Suprapubic skin (tissue), 4 donors: ENCODE measurements around the gene OSBPL8. TPM values are rescaled to one million over a fixed set of nuclear protein-coding genes. Genes with fewer than 3 reads are reported as not detected.

Source experiments
- DNase-seq, 2 donors: peaks; one replicate each; pipeline ENCODE4 v3.0.0-alpha.2; 2019; ENCODE audit warnings: low spot score in 2 of 2
- H3K27ac ChIP-seq: fragments of 200-600 bp; sonication (generic); one replicate; pipeline ENCODE4 v1.5.1; 2019
- H3K27me3 ChIP-seq: fragments of 200-600 bp; sonication (generic); one replicate; pipeline ENCODE4 v1.5.1; 2019
- H3K36me3 ChIP-seq: fragments of 200-600 bp; sonication (generic); one replicate; pipeline ENCODE4 v1.5.1; 2019
- H3K4me1 ChIP-seq: fragments of 200-600 bp; sonication (generic); one replicate; pipeline ENCODE4 v1.5.1; 2019
- H3K4me3 ChIP-seq: fragments of 200-600 bp; sonication (generic); one replicate; pipeline ENCODE4 v1.5.1; 2019; ENCODE audit warnings: mild to moderate bottlenecking
- H3K9me3 ChIP-seq: fragments of 200-600 bp; sonication (generic); one replicate; pipeline ENCODE4 v1.5.1; 2019
- CTCF ChIP-seq, 2 donors: fragments of 200-600 bp in 1 of 2; fragments of 450-650 bp in 1 of 2; sonication (generic) in 1 of 2; IDR thresholded peaks; one replicate each; pipeline ENCODE4 v1.5.1; 2016 to 2019; ENCODE audit warnings: antibody characterized with exemption in 2 of 2, mild to moderate bottlenecking in 1 of 2, moderate library complexity in 1 of 2
- EP300 ChIP-seq: sonication (generic); formaldehyde crosslinking; IDR thresholded peaks from one replicate; pipeline ENCODE4 v1.6.1; 2017; ENCODE audit warnings: antibody characterized with exemption
- POLR2A ChIP-seq, 2 donors: fragments of 450-650 bp; IDR thresholded peaks; one replicate each; pipeline ENCODE4 v1.6.1; 2017; ENCODE audit warnings: antibody characterized with exemption in 2 of 2, mild to moderate bottlenecking in 2 of 2, moderate library complexity in 2 of 2
- POLR2AphosphoS5 ChIP-seq, 3 donors: sonication (generic); formaldehyde crosslinking; IDR thresholded peaks; one replicate each; pipeline ENCODE4 v1.6.1; 2017; ENCODE audit warnings: antibody characterized with exemption in 3 of 3
- WGBS: methylation state at CpG from one replicate; pipeline ENCODE4 v1.1.5; 2018; 5-methylcytosine and 5-hydroxymethylcytosine counted together
- total RNA-seq, 4 donors: library from RNA; depleted of rRNA; stranded (reverse); fragments of >200 nt; gene quantifications; one replicate each; pipeline ENCODE4 v1.1.0, GENCODE V29; 2016

Gene OSBPL8
- total RNA-seq, 4 donors from 2014 or later: 73.1 to 116 (median 87.4) TPM

- no peak for TF ChIP-seq POLR2A (IDR thresholded peaks at IDR 0.05)
- no peak for TF ChIP-seq POLR2AphosphoS5 (IDR thresholded peaks at IDR 0.05)
- no peak for TF ChIP-seq EP300
- no peak for TF ChIP-seq CTCF (IDR thresholded peaks at IDR 0.05)
- H3K27ac ChIP-seq: no peak overlapping the region
- H3K9me3 ChIP-seq: no peaks in the 10 kb centered on the region
- 96% methylated on average over 9 of the region's 9 CpGs for WGBS
- DNase-seq: no peak
- no peak overlapping the region for H3K4me3 ChIP-seq
- no peaks in the 10 kb centered on the region for H3K27me3 ChIP-seq
- H3K36me3 ChIP-seq: peaks cover 41% of the 10 kb centered on the region
- no peaks in the 10 kb centered on the region for H3K4me1 ChIP-seq
These were observed 199.3 kb downstream of the OSBPL8 start for GRCh38 chr12:76360316-76360715.

- 79% methylated on average over 1 of the region's 1 CpG for WGBS
These were observed 203.5 kb downstream of the OSBPL8 start for GRCh38 chr12:76356071-76356470.

GRCh38 chr12:76348079-76348901 is 211.3 kb downstream of the OSBPL8 start, which contains the start of gene BBS10:
Gene BBS10 (minus strand): TSS chr12:76348415. CDS start chr12:76348358, 57 bp downstream.
- Histone ChIP-seq H3K36me3 (no peaks in the 10 kb centered on the region), H3K9me3 (no peaks in the 10 kb centered on the region), H3K27ac (peak within 1 kb of the TSS; percentile 89), H3K4me3 (peak within 1 kb of the TSS; percentile 85), H3K27me3 (no peaks in the 10 kb centered on the region), H3K4me1 (peaks cover 31% of the 10 kb centered on the region)
- TF ChIP-seq CTCF (IDR thresholded peaks at IDR 0.05): peak; percentile 21 to 44
- TF ChIP-seq EP300: no peak
- peak in 1 of 2 donors; percentile 30 for TF ChIP-seq POLR2A (IDR thresholded peaks at IDR 0.05)
- TF ChIP-seq POLR2AphosphoS5 (IDR thresholded peaks at IDR 0.05): peak in 2 of 3 donors; percentile 46 to 49
- DNase-seq: peak; percentile 93 to 94
- 2% methylated on average over 42 of the region's 49 CpGs for WGBS

More at GRCh38 chr12:76356071-76356470, 203.5 kb downstream of the OSBPL8 start:
- no peaks in the 10 kb centered on the region for H3K27me3 ChIP-seq
- no peaks in the 10 kb centered on the region for H3K4me1 ChIP-seq
- peaks cover 28% of the 10 kb centered on the region for H3K36me3 ChIP-seq
- no peak for DNase-seq
- H3K4me3 ChIP-seq: no peak overlapping the region
- no peak overlapping the region for H3K27ac ChIP-seq
- H3K9me3 ChIP-seq: no peaks in the 10 kb centered on the region
- TF ChIP-seq EP300 (no peak), POLR2AphosphoS5 (IDR thresholded peaks at IDR 0.05) (no peak), POLR2A (IDR thresholded peaks at IDR 0.05) (no peak), CTCF (IDR thresholded peaks at IDR 0.05) (no peak)

GRCh38 chr12:76346798-76347420 is 212.7 kb downstream of the OSBPL8 start:
- TF ChIP-seq CTCF (IDR thresholded peaks at IDR 0.05): no peak
- no peak for TF ChIP-seq EP300
- no peak for TF ChIP-seq POLR2A (IDR thresholded peaks at IDR 0.05)
- TF ChIP-seq POLR2AphosphoS5 (IDR thresholded peaks at IDR 0.05): no peak
- Histone ChIP-seq H3K27me3 (no peaks in the 10 kb centered on the region), H3K27ac (peak overlapping the region; percentile 89), H3K4me3 (peak overlapping the region; percentile 85), H3K4me1 (peaks cover 31% of the 10 kb centered on the region), H3K9me3 (no peaks in the 10 kb centered on the region), H3K36me3 (no peaks in the 10 kb centered on the region)
- 47% methylated on average over 4 of the region's 4 CpGs for WGBS
- no peak for DNase-seq

GRCh38 chr12:76346236-76346635 is 213.3 kb downstream of the OSBPL8 start:
- Histone ChIP-seq H3K4me3 (no peak overlapping the region), H3K9me3 (no peaks in the 10 kb centered on the region), H3K27me3 (no peaks in the 10 kb centered on the region), H3K4me1 (peaks cover 31% of the 10 kb centered on the region), H3K36me3 (no peaks in the 10 kb centered on the region), H3K27ac (no peak overlapping the region)
- DNase-seq: no peak
- TF ChIP-seq CTCF (IDR thresholded peaks at IDR 0.05): no peak
- TF ChIP-seq POLR2AphosphoS5 (IDR thresholded peaks at IDR 0.05): no peak
- WGBS: 75% methylated on average over 4 of the region's 4 CpGs
